T-helper 1 cell treated with Interleukin-12 subunit alpha and Interleukin-12 subunit beta and Interleukin-4 antibody, amounts not matched to agents 30 ng/mL and 1 ng/mL, for 36 hours (primary cell): ENCODE results near the gene DAB2IP. TPM values are rescaled to one million over a fixed set of nuclear protein-coding genes. Genes with fewer than 3 reads are reported as not detected.

Experiments used
- intact Hi-C: fragments of 100-400 bp; cut with micrococcal nuclease; formaldehyde crosslinking; loops from one replicate; pipeline ENCODE4 v1.15.1; 2024
- total RNA-seq: library from RNA; stranded (reverse); gene quantifications from 2 replicates; pipeline ENCODE4 v1.2.3, GENCODE V29; 2022

The DAB2IP gene
- total RNA-seq, 1 donor from 2014 or later: 0.32 TPM

DNA sequence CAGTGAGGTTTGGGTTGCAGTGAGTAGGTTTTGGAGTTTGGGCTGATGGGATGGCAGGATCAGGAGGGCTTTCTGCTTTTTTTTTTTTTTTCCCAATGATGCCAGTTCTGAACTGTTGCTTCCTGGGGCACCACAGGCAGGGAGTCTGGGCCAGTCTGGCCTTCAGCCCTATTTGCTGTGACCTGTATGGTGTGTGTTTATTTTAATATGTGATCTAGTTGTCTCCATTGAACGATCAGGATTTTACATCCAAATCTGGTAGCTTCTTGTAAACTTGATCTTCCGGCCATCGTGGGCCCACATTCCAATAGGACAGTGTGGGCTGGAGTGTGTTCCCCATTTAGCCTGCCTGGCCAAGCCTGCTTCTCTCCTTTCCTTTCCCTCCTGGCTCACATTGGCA lies 25.8 kb upstream of the DAB2IP start:
- intact Hi-C loops: no loop called here

DNA sequence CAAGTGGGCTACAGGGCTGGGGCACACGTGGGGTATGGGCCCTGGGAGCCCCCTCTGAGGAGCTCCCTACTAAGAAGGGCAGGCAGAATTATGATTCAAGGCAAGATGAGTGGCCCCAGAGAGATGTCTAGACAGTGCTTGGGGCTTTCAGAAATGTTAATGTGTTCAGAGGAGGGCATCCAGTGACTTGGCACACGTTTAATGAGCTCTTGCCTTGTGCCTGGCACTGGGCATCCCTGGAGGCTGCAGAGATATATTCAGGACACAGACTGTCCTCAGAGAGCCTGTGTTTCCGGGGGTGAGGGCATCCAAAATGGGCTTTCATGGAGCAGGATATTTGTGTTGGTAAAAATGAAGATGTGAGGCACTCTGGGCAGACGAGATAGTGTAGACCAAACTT lies 25.4 kb upstream of the DAB2IP start:
- intact Hi-C loops: no loop called here

GRCh38 chr9:121627427-121627826 lies 24.0 kb upstream of the DAB2IP start:
- intact Hi-C loops: no loop called here

DNA sequence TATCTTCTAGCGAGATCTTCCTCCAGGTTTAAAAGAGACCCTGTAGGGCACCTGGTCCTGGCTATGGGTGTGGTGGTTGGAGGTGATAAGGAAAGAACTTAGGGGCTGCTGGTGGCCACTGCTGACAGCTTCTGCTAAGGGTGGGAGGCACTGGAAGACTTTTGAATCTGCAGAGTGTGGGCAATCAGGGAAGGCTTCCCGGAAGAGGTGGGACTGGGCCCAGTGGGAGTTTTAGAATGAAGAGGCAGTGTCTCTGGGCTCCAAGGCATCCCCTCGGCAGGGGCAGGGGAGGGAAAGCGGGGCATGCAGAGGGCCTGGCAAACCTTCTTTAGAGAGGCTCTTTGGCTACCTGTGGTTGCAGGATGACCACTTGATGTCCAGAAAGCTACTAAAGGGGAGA lies 23.0 kb upstream of the DAB2IP start:
- intact Hi-C loops: no loop called here

DNA sequence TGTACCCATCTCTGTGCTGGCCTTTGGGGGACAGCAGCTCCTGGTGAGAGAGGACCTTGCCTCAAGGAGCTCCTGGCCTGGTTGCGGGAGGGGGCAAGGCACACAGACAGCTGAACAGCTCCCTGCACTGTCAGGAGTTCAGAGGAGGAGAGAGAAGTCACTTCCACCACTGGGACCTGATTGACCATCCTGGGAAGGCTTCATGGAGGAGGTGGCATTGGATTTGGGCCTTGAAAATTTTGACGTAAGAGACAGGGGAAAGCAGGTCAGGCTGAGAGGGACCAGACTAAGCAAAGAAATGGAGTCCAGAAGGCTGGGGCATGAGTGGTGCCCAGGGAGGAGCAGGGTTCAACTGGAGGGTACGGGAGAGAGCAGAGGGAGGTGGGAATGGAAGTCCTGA lies 20.3 kb upstream of the DAB2IP start:
- intact Hi-C loops: no loop called here

DNA sequence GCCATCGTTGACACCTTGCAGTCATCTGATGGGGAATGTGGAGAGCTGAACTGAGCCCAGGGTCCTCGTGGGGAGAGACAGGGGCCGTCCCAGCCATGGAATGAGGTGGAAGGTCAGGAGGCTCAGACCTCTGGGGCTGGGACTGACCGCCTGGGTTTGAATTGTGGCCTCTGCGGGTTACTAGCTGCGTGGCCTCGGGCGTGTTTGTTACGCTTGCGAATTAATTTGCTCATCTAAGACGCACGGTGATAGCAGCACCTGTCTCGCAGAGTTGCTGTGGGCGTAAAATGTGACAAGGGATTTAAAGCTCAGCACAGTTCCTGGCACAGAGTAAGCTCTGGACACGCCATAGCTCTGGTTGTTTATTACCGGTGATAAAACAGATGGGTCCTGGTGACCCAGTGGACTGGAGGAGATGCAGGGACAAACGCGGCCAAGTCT lies 19.4 kb upstream of the DAB2IP start:
- intact Hi-C loops: no loop called here

- intact Hi-C loops: no loop called here
These were observed 18.2 kb upstream of the DAB2IP start for GRCh38 chr9:121633119-121633714.

- intact Hi-C loops: no loop called here
These were observed 17.7 kb upstream of the DAB2IP start for GRCh38 chr9:121633736-121634135.

DNA sequence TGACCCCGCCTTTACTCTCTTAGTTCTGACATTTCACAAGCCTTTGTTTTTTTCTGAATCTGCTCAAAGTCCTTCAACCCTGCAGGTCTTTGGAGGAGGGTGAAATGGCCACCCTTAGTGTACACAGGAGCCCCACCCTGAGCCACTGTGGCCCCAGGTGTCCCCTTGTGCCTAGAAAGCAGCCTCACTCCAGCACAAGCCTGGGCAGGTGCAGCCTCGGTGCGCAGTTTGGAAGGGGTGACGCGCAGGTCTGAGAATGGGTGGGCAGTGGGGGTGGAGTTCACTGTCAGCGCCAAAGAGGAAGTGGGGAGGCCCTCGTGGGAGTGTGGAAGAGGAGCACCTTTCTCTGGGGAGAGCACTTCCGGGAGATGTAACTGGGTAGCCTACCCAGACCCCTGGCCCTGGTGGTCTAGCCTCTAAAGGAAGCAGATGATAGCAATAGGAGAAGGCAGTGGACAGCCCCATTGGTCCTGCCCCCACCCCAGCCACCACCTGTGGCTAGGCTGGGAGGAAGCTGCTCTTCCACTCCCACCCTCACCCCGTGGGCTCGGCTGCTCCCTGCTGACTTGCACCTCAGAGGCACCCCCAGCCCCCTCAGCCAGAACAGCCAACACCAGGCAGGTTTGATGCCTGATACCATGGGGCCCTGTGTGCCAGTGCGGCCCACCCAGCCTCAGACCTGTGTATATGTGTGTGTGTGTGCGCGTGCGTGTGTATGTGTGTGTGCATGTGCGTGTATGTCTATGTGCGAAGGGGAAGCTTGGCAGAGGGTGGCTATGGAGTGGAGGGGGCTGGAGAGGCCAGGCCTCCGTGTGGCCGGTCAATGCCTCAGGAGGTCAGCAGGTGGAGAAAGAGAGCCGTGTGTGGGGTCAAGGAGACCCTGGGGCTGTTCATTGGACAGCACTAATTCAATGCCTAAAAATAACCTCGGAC lies 16.8 kb upstream of the DAB2IP start:
- intact Hi-C loops: no loop called here

DNA sequence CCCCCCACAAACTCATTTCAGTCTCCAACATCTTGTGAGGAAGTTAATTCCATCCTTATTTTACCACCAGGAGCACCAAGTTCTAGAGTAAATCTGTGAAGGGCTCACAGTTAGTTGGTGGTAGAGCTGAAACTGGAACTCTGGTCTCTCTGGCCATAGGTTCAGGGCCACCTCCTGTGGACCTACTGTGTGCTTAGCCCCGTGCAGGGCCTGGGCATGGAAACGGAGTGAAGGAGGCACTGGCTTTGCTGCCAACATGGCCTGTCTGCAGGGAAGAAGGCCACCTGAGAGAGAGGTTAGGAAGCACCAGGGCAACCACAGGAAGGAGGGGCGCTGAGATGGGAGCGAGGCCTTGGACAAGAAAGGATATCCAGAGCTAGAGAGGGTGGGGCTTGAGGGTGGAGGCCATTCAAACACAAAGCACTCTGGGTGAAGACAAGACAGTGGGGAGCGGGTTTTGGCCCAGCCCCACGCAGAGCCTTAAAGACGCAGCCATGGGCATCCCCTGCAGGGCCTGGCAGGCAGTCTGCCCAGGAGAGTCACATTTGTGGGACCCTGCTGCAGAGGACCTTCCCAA lies 16.0 kb upstream of the DAB2IP start:
- intact Hi-C loops: no loop called here

DNA sequence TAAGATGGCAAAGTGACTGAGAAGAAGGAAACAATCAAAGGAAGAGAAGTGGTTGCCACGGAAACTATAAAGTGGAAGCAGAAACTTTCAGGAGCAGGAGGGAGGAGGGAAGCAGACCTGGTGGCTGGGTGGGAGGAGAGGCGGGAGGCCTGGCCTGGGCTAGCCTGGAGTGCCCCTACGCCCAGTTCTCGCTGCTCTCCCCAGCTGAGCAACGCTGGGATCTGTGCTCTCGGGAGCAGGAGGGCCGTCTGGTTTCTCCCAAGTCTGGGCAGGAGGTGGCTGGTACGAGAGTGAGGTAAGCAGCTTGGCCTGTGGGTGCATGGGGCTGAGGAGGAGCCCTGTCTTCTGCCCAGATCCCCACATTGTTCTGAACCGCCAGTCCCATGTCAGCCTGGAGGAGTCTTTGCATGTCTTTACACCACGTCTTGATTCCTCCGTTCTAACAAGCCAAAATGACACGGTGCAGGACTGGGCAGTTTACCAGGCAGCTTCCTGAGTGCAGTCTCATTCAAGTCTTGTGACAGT lies 15.0 kb upstream of the DAB2IP start:
- intact Hi-C loops: no loop called here

DNA sequence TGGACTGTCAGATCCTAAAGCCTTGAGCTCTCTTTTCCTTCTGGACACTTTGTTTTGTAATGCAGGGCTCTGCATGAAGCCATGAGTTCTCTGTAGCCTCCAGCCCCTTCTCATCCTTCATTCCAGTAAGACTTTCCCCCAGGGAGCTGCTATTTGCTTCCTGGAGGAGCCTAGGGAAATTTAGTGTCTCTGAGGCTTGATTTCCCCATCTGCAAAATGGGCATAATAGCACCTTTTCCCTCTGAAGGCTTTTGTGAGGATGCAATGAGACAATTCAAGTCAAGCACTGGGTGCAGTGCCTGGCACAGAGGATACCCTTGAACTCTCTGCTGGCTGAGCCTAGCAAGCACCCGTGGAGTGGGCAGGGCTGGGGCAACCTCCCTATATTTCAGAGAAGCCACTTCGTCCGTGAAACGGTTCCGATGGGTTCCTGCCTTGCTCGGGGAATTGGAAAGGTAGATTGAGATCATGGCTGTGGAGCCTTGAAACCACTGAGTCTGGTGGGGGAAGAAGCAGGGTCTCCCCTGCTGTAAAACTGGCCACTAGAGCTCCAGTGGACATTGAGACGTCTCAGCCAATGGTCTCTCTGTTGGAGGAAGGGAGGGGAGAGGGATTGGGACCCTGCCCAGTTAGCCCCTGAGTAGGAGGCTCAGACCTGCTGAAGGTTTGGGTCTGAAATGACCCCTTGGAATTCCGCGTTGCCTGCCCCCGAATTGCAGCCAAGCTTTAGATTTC lies 14.3 kb upstream of the DAB2IP start:
- intact Hi-C loops: no loop called here

DNA sequence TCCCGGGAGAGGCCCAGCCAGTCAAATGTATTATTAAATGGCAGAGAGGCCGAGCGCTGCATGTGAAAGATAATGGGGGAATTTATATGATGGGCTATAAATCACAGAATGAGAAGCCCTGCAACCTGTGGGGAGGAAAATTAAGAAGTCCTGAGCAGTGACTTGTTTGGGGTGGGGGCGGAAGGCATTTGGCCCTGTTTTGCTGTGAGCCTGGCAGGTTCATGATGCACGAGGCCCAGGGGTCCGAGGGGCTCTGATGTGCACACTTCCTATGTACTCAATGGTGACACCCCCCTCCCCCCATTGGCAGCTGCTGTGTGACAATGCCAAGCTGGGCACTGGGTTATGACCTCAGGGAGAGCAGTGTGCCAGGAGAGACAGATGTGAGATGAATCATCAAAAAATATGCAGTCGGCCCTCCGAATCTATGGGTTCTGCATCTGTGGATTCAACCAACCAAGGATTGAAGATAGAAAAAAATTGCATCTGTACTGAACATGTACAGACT lies 13.7 kb upstream of the DAB2IP start:
- intact Hi-C loops: no loop called here

DNA sequence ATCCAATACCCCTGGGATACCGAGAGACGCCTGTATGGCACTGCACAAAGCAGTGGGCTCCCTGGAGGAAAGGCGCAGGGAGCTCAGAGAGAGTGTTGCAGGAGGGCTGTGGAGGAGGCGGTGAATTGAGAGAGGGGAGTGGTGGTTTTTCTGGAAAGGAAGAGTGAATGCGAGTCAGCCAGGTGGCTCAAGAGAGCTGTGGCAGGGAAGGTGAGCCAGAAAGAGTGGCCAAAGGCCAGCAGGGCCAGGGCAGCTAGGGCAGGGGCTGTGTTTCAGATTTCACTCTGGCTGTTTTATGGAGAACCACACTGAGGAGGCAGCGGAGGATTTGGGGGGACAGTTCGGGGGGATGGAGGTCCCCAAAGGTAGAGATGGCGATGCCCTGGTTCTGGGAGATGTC lies 13.0 kb upstream of the DAB2IP start:
- intact Hi-C loops: no loop called here

DNA sequence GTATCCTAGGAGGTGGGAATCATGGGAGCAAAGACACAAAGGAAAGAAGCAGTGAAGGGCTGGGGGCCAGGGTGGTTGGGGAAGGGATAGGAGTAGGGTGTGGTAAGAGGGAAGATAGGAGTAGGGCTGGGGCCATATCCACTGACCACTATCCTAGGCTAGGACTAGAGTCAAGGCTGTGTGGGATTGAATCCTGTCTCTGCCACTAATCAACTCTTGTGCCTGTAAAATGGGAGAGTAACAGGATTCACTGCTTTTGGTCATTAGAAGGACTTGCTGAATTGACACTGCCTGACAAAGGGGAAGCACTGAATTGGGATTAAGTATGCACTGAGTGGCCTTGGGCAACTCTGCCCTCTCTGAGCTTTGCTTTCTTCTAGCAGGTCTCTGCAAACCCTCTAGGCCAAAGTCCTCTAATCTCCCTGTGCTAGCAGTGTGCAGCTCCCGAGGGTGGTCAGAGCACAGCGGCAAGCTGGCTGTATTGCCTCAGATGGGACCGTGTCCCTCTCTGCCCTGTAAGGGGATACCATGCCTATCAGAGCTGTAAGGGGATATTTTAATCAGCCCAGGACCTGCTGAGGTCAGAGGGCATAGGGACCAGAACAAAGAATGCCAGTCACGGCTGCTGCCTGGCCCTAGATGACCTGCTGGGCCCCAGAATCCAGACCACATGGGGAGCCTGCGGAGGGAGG lies 12.4 kb upstream of the DAB2IP start:
- intact Hi-C loops: no loop called here

DNA sequence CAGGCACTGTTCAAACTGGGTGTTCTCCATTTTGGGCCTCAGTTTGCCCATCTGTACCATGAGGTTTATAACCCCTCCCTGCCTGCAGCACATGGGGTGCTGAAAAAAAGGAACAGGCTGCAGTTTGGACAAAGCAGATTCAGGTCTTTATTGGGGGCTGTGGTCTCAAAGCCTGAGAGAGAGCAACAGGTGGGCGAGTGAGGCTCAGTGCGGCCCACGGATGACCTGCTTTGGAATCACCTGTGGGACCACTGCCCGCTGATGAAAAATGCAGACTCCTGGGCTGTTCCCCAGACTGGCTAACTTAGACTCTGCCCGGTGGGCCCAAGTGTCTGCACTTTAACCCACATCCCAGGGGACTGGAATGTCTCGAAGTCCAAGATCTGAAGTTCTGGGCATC lies 11.8 kb upstream of the DAB2IP start:
- intact Hi-C loops: loop anchor here (1.0 kb wide), 1 partner anchor 353 kb away; no protein-coding TSS in a partner anchor

DNA sequence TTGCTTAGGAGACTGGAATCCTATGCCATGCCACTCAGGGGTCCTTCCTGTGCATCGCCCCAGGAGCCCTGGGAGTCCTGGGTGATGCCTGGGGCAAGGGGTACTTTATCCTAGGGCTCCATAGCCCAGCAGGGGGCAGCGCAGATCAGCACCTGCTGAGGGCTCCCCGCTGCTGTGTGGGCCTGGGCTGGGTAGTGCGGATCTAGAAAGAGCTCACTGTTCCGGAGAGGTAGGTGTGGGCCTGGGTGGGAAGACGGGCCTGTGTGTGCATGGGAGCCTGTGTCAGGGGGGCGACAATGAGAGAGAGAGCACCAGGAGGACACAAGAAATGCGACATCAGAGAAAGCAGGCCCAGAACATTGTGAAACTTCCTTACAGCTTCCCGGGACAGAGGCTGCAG lies 11.4 kb upstream of the DAB2IP start:
- intact Hi-C loops: loop anchor here (1.0 kb wide), 1 partner anchor 352 kb away; no protein-coding TSS in a partner anchor

GRCh38 chr9:121640491-121641223 lies 10.8 kb upstream of the DAB2IP start:
- intact Hi-C loops: loop anchor here (1.0 kb wide), 1 partner anchor 352 kb away; no protein-coding TSS in a partner anchor

- intact Hi-C loops: no loop called here
These were observed 10.2 kb upstream of the DAB2IP start for GRCh38 chr9:121641224-121641611.

DNA sequence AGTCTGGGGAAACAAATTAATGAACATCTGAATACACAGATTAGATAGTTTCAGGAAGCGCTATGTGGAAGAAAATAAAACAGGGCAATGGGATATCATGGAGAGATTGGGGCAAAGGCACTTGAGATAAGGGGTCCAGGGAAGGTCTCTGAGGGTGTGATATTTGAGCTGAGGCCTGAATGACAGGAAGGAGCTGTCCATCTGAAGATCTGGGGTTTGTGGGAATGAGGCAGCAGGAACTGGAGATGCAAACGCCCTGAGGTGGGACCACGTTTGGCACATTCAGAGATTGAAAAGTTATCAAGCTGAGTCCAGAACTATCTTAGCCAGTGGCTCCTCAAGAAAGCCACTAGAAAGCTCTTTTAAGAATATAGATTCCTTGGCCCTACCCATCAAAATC lies 8.7 kb upstream of the DAB2IP start:
- intact Hi-C loops: no loop called here
